ENCODE results near the gene KCNJ1.

Gene KCNJ1

DNA sequence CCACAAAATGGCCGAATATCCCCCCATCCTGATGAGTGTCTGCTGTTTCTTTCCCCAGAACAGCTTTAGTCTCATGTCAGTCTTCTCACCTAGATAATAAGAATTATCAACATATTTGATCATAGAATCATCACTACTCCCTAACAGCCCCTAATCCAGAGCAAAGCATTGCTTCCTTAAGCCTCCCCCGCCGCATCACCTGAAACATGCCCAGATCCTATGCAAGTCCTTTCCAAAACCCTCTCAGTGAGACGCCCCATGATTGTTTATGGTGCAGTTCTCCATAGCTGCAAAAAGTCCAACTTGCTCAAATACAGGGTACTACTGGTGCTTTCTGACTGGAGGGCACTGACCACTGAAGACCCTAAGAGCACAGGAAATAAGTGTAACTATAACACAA is 20.1 kb downstream of the KCNJ1 start:
- no peak for DNase-seq

DNA sequence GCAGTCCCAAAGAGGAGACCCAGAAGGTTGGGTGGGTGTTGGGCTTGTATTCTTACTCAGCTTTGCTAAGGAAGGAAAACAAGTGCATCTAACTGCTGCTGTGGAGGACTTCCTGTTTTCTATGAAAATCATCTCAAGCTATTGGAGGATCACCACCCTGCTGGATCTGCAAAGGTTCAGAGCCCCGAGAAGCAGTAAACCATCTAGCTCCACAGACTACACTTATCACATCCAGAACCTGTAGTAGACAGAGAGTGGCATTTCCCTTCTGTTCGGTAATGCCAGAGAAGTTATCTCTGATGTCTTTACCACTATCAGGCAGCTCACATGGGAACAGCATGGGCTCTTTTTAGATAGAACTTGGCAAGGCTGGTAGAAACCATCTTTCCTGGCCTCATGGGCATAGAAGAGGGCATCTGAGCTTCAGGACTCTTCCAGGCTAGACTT is 21.7 kb downstream of the KCNJ1 start:
- no peak for DNase-seq

DNA sequence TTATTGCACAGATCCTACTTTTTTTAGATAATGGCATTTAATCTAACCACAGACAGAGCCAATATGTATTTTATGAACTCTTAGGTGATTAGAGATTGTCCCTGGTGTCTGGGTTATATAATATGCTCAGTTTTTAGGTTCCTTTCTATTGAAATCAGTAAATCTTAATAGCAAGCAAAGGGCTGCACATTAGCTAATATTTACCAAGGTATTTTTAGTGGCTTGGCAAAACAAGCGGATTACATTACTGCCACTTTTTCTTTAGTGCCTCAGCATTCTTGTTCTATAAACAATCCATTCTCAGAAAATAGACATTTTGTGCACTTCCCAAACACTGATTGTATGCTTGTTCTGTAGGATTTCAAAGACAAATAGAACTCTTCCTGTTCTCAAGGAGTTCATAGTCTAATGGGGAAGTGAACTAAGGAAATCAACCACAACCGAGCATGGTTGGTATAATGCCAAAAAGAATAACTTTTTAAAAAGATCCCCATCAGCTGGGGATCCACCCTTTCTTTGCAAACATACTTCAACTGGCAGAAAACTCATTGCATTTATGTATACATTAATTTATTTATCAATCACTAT is 23.8 kb downstream of the KCNJ1 start:
- no peak for DNase-seq

DNA sequence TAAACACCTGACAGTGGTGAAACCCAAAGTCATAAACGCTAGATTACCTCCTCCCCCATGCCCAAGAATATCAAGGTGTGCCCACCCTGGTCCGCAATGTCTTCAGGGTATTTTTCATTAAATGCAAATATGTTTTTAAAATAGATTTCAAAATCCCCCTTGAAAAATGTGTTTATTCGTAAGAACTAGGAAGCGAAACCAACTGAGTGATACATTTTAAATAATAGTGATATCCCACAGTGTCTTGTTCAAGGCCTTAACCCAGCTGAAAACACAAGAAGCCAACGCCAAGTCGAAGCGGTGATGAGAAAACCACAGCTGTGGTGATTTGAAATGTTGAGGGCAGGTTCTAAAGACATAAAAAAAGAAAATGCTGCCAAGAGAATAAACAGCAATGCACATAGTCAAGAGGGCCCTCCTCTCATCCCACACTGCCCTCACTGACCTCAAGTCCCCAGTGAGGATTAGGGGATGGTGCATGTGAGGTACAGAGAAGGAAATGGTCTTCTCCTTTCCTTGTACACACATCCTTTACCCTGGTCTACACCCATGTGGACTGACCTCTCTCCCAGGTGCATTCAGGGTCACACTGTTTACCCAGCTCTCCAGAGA is 25.5 kb downstream of the KCNJ1 start:
- no peak for DNase-seq

DNA sequence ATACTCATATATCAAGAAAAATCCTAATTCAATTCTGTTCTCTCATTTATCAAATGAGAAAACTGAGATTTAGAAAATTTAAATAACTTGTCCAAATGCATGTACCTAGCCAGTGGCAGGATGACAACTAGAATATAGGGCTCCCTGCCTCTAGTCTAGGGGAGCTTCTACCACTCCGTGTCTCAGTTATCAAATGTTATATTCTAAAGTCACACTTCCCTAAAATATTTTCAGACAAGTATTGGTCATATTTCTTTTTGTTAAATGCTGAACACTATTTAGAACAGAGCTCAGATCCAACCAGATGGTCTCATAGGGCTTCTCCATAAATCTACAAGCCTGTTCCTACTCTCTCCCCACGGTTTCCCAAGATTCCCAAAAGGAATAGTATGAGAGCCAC is 26.3 kb downstream of the KCNJ1 start:
- no peak for DNase-seq

DNA sequence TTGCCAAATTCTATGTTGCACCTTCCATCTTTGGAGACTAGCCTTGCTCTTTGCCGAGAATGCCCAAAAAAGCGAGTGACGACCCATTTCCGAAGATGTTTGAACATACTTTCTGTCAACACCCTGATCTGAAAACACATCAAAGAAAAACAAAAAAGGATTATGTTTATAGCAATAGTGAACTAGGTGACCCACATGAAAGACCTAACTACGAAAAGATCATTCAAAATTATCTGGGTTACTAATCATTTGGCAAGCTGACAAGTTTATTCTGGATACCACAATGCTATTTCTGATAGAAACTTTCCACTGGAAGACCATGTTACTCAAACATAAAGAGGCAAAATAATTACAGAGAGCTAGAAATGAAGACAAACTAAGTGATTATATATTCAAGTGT is 27.0 kb downstream of the KCNJ1 start:
- no peak for DNase-seq

DNA sequence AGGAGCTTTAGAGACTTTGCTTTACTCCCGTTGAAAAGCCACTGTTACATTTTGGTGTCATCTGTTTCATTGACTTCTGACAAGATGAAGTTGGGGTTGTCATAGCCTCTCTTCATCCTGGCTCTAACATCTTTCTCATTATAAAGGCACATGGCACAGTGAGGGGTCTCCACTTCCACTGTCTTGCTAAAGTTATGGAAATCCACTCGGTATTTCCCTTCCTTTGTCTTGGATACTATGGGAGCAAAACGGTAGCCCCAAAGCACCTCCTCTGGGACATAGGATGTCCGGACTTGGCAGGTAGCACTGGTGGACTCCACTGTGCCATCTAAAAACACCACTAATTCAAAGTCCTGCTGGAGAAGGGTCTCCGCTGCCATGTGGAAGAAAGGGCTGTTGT is 28.0 kb downstream of the KCNJ1 start:
- DNase-seq: no peak

DNA sequence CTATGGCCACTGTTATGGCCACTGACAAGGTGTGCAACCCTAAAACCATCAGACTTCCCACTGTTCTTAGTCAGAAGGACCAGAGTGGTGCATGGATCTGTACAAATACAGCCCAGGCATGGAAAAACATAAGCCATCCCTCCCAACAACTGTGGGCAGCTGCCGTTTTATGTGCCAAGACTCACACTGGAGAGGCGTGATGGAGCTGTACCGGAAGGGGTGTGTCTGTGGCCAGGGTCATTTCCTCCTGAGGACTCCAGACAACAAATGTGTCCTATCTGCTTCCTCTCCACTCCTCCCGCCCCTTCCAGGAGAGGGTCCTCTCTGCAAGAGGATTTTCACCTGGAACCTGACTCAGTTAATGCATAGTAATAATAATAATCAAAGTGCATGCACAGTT is 29.5 kb downstream of the KCNJ1 start:
- no peak for DNase-seq

DNA sequence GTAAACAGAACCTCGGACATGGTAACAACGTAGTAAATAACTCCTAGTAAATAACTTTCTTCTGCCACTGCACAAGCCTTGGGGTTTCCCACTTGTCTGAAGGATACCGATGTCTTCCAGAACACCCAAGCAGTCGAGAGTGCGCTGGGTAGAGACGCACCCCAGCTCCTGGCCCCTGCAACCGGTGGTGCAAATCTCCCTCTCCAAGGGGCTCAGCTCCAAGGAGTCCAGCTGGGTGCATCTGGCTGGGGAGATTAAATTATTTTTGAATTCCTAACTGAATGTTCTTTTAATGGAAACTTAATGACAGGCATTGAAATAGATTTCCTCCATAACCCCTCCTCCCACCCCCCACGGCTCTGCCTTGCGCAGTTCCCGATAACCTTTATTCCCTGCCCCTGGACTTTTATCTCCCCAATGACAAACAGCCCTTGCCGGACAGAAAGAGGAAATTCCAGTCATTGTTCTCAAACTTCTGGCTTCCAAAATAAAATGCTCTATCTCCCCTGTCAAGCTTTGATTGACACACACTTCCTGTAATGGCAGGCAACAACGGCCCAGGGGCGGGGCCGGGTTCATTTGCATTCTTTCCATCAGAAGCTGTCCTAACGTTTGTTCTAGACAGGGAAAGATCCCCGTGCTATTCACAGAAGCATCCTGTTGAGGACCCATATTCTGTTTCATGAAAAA is 31.2 kb downstream of the KCNJ1 start:
- DNase-seq: peak; percentile 79

DNA sequence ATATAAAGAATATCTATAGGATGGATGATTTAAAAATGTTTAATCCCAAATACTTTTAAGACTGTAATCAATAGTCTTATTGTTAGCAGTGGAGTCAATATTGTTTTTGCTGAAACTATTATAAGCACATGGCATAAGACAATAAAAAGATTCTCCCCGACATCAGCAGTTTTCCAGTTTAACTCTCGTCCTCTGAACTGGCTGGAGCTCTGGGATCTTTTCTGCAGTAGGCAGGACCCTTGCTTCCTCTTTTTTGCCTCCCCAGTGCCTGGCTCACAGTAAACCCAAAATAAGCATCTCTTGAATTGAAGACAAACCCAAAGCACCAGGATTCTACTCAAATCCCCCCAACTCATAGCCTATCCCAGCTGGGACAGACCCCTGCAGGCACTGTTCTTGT is 32.9 kb downstream of the KCNJ1 start:
- DNase-seq: no peak

DNA sequence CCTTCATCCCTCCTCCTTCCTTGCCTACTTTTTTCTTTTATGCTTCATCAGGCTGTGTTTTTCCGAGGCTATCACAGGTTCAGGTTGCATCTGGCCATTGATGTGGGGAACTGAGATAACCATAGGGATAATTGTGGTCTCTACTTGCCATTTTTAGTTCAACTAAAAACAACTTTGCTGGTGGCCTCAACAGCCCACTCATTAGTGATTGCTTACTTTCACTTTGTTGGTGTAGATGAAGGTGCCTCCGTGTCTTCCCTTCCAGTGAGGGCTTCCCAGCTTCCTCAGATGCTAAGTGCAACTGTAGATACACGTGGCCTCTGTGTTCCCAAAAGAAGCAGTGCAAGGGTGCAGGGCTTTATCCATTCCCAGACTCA is 35.0 kb downstream of the KCNJ1 start:
- DNase-seq: no peak

DNA sequence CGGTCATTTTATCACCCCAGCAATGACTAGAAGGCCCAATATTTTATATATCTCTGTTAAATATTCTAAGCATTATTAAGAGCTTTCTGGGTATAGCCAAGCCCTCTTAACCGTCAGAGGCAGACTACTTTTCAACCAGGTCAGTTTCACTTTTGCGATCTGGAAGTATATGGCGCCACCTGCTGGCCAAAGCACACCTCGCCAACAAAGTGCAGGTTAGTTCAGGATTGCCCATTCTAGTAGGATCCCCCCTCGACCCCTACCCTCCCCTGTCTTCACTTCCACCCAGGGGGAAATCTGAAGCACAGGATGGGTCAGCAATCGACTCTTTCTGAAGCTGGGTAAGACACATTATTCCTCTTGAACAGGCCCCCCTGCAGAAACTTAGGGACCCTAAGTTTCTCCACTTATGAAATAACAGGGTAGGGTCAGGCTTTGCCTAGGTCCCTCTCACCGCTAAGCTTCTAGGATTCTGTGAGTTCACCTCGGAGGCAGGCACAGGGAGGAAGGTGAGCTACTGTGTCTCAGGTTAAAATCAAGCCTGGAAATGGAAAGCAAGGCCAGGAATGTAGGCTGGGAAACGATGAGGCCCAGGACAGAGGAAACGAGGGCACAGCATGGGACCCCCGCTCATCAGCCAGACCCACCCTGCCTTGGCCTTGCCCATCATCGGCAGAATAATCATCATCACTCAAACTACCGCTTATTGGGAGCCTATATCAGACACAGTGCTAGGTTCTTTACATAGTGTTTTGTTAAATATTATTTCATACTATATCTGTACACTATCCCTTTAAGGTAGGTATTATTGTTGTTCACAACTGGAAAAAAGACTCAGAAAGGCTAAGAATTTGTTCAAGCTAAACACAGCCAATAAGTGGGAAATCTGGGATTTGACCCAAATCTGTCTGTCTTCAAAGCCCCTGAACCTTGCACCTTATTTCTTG is 35.6 kb downstream of the KCNJ1 start:
- peak; percentile 82 for DNase-seq

DNA sequence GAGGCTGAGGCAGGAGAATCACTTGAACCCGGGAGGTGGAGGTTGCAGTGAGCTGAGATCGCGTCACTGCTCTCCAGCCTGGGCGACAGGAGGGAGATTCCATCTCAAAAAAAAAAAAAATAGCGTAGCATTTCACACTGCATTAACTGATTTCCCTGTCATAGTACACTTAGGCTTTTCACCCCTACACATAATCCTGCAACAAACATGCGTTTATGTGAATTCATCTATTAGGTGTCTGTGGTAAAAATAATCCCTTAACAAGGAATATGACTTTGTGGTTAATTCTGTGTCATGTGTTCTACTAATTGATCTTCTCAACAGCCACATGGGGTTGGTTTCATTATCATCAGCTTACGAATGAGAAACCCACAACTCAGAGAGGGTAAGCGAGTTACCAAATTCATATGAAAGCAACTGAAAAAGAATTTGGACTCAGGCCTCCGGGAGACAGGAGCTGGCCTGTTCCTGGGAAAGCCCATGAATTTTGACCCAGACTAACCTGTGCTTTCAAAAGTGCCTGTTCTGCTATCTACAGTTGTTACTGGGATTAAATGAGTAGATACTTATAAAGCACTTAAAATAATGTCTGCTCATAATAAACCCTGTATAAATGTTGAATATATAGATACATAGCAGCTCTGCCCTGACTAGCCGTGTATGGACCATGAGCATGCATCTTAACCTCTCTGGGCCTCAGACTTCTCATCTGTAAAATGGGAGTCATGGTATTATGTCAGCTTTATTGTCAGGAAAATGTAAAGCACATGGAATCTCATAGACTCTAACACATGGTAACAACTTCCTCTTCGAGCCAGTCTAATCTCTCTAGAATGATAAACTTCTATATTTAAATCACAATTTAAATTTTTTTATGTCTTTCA is 36.6 kb downstream of the KCNJ1 start:
- DNase-seq: no peak

DNA sequence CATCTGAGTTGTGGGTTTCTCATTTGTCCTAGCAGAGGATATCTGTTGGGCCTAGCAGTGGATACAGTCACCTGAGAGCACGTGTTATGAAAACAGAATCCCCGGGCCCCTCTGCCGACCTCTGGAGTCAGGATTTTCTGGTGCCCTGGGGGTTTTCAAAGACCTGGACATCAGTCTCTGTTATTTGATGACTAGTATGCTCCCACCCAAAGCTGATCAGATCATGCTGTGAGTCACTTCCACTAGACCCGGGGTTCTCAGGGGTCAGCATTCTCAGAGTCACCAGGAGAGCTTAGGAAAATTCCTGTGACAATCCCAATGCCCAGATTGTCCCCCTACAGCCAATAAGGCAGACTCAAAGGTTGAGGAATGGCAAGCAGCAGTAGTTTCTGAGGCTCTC is 38.7 kb downstream of the KCNJ1 start:
- DNase-seq: no peak

DNA sequence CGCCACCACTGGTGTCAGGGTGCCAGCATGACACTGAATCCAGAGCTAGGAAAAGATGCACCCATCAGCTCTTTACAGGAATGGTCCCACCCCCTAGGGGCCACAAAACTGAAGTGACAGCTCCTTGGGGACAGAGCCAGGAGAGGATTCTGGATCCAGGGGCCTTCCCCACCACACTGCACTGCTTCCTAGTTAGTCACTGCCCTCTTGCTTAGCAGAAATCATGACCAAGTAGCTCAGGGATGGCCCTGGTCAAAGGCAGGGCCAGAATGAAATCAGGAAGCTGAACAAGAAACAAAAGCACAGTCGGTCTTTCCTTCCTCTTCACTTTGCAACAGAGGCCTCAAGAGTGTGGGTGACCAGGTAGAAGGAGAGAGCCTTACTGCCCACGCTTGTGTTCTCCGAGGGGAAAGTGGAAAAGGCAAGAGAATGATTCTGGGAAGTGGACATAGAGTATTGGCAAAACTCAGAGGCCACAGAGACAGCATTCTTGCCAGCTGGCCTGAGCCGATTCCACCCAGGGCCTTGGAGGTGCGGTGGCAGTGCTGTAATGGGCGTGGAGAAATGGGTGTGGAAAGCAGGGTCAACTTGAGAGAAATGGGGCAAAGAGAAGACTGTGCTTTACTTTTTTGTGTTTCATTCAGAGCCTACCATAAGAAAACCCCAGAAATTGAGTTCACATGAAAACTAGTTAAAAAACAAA is 39.8 kb downstream of the KCNJ1 start:
- no peak for DNase-seq

DNA sequence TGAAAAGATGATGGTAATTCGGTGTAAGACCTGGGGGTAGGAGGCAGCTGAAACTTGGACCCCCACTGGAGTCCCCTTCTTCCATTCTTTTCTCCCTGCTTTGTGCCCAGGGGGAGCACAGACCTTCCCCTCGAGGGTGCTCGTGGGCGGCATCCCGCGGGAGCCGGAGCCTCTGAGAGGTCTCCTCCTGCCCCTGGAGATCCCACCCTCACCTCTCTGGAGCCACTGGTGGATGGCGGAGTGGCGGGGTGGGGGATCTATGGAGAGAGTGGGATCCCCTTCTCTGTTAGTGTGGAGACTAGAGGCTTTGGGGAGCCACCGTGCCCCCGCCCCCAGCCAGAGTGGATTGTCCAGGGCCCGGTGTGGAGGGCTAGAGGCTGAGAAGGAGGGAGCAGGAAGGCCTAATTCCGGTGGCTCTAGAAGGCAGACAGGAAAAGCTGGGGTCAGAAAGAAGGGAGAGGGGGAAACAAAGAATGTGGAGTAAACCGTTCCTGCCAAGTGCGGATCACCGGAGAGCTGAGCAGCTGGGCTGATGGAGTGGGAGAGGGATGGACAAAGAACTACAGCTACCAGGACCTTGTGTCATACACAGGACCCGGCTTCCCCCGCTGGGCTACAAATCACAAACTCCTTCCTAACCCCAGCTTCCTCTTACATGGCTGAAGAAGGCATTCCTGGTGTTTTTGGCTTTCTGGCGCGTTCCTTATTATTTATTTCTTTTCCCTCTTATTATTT is 41.9 kb downstream of the KCNJ1 start:
- no peak for DNase-seq

DNA sequence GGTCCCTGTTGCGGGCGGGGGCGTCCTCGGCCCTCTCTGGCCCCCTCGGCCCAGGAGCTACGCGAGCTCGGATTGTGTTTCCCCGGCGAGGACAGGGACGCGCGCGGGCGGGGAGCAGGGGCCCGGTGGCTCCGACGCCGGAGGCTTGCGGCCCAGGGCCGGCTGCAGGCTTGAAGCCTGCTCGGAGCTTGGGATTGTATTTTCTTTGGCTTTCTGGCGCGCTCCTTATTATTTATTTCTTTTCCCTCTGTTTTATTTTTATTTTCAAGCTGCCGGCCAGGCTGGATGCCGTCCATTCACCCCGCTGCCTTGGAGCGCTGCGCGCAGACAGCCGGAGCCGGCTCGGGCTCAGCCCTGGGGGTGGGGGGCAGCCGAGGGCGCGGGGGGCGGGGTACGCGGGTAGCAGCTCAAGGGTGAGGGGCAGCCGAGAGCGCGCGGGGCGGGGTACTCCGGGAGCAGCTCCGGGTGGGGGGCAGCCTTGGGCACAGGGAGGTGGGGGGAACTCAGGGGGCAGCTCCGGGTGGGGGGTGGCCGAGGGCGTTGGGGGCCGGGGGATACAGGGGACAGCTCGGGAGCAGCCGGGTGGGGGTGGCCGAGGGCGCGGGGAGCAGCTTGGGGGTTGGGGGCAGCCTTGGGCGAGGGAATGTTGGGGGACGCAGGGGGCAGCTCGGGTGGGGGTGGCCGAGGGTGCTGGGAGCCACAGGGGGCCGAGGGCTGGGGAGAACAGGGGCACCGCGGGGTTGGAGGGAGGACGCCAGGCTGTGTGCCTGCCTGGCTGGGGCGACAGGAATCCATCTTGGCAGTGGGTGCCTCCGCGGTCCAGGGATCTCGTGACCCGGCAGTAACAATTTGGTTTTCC is 42.7 kb downstream of the KCNJ1 start:
- DNase-seq: no peak

DNA sequence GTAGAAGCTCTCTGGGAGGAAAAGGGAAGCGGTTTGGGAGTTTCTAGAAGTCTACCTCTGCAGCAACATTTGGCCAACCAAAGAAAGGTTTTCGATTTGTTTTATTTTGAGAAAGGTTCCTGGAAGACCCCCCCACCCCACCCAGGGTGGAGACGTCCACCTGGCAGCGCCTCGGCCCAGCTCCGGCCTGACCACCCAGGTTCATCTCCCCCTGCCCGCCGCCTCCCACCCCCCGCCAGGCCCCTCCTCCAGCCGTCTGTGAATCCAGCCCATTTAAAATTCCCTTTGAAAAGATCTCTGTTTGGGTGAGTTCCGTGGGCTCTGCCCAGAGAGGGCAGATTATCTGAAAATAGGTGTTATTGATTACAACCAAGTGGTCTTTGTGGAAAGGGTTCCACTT is 43.3 kb downstream of the KCNJ1 start:
- no peak for DNase-seq

DNA sequence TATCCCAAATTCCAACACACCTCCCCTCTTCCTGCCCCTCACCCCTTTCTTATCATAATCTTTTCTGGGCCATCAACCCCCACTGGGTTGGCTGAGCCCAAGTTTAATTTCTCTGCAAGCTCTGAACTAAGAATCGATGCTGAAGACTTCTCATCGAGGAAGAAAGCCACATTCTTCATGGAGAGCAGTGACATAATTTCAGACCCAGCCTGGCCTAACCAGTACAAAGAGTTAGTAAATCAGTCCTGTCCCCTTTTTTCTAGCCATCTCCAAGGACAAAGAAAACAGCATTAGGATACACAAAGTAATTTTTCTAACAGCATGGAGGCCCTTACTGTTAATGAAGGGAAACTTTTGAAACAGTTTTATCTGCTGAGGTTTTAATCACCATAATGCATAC is 45.0 kb downstream of the KCNJ1 start:
- DNase-seq: no peak

DNA sequence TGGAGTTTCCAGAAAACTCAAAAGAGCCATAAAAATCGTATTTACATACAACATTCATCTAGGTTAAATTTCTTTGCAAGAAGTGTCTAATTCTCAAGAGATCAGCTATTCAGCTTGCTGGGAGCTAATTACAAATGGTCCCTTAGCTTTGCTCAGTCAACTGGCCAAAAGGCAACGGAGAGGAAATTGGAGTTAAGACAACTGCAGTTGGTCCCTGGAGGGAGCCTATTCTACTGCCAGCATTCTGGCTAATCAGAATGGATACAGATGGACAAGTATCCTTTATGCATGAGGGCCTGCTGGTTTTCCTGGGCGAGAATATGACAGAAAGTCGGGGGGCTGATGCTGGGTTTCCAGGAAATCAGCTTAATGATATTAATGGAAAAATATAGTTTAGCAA is 45.5 kb downstream of the KCNJ1 start:
- no peak for DNase-seq
